ENCODE measurements around the gene SH3GLB2. TPM values are rescaled to one million over a fixed set of nuclear protein-coding genes. Genes with fewer than 3 reads are reported as not detected.

SH3GLB2 gene
- total RNA-seq, 1 donor from 2014 or later, result 113 TPM

DNA sequence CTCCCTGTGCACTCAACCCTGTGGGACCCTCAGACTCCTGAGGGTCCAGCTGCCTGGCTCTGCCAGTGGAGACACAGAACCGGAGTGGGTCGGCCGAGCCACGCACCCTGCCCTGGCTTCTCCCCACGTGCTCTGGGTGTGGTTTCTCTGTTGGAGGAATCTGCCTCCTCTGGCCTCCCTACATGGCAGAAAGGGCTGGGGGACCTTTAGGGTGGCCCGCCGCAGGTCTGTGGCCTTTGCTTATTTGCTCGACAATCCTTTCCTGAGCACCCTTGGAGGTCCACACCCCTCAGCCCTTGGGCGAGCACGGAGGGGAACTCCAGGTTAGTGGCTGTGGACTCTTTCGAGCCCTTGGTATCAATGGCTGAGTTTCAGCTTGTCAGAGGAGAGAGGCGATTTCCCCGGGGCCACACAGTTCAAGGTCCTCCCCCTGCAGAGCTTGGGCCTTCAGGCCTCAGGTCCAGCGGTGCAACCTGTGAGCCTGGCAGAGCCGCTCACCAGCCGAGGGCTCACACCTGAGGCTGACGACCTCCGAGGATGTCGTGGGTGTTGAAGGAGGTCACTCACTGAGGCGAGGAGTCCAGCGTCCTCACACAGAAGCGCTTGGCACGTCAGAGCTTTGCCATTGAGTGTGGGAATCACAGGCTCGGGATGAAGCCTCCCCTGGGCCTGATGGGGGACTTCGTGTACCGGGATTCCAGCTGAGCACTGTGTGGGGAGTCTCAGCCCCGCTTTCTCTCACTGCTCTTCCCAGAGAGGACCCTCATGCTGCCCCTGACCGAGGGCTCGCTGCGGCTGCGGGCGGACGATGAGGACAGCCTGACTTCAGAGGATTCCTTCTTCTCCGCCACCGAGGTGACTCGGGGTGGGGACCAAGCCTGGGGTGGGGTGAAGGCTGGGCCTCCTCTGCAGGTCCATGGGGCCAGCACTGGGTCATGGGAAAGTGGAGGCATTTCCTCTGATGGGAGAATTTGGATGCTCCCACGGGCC lies 32.0 kb upstream of the SH3GLB2 start:
- no peak for TF ChIP-seq CTCF (IDR thresholded peaks at IDR 0.05)
- no peaks in the 10 kb centered on the region for H3K27me3 Mint-ChIP-seq (ENCODE audit: unreplicated experiment)
- peaks cover 9% of the 10 kb centered on the region for H3K36me3 Mint-ChIP-seq (ENCODE audit: unreplicated experiment)
- H3K27ac Mint-ChIP-seq (ENCODE audit: unreplicated experiment), result no peak overlapping the region
- DNase-seq (ENCODE audit: extremely low spot score, unreplicated experiment), result no peak
- H3K4me1 Mint-ChIP-seq (ENCODE audit: unreplicated experiment), result no peaks in the 10 kb centered on the region
- no peaks in the 10 kb centered on the region for H3K9me3 Mint-ChIP-seq (ENCODE audit: unreplicated experiment)
- H3K4me3 Mint-ChIP-seq (ENCODE audit: unreplicated experiment), result no peak overlapping the region

- no peak for DNase-seq (ENCODE audit: extremely low spot score, unreplicated experiment)
- Mint-ChIP-seq H3K27ac (ENCODE audit: unreplicated experiment) (no peak overlapping the region), H3K4me1 (ENCODE audit: unreplicated experiment) (no peaks in the 10 kb centered on the region), H3K4me3 (ENCODE audit: unreplicated experiment) (no peak overlapping the region), H3K27me3 (ENCODE audit: unreplicated experiment) (no peaks in the 10 kb centered on the region), H3K9me3 (ENCODE audit: unreplicated experiment) (no peaks in the 10 kb centered on the region), H3K36me3 (ENCODE audit: unreplicated experiment) (peaks cover 12% of the 10 kb centered on the region)
- no peak for TF ChIP-seq CTCF (IDR thresholded peaks at IDR 0.05)
Observed at GRCh38 chr9:129058965-129059795, 31.0 kb upstream of the SH3GLB2 start.

GRCh38 chr9:129054163-129054851 lies 26.2 kb upstream of the SH3GLB2 start:
- H3K36me3 Mint-ChIP-seq (ENCODE audit: unreplicated experiment), result peaks cover 8% of the 10 kb centered on the region
- no peak overlapping the region for H3K27ac Mint-ChIP-seq (ENCODE audit: unreplicated experiment)
- no peak for DNase-seq (ENCODE audit: extremely low spot score, unreplicated experiment)
- no peaks in the 10 kb centered on the region for H3K9me3 Mint-ChIP-seq (ENCODE audit: unreplicated experiment)
- no peak for TF ChIP-seq CTCF (IDR thresholded peaks at IDR 0.05)
- no peaks in the 10 kb centered on the region for H3K4me1 Mint-ChIP-seq (ENCODE audit: unreplicated experiment)
- H3K27me3 Mint-ChIP-seq (ENCODE audit: unreplicated experiment), result no peaks in the 10 kb centered on the region
- no peak overlapping the region for H3K4me3 Mint-ChIP-seq (ENCODE audit: unreplicated experiment)

DNA sequence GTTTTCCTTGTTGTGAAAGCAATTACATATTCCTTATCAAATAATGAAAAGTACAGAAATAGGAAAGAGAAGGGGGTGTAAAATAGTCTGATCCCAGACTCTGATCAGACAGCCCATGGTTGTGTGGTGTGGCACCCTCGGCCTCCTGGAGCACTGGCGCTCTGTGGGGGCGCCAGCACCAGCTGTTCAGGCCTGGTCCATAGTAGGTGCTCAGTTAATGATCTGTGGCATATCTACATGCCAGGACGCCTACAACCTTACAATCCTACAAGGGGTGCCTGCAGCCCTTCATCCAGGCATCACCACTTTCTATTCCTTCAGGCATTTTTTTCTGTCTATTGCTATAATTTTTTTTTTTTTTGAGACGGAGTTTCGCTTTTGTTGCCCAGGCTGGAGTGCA lies 24.9 kb upstream of the SH3GLB2 start:
- DNase-seq (ENCODE audit: extremely low spot score, unreplicated experiment), result no peak

More for the DNA sequence above, 24.9 kb upstream of the SH3GLB2 start:
- TF ChIP-seq CTCF (IDR thresholded peaks at IDR 0.05), result no peak
- H3K27me3 Mint-ChIP-seq (ENCODE audit: unreplicated experiment), result no peaks in the 10 kb centered on the region
- H3K4me3 Mint-ChIP-seq (ENCODE audit: unreplicated experiment), result no peak overlapping the region
- H3K36me3 Mint-ChIP-seq (ENCODE audit: unreplicated experiment), result peaks cover 14% of the 10 kb centered on the region
- H3K27ac Mint-ChIP-seq (ENCODE audit: unreplicated experiment), result no peak overlapping the region
- H3K9me3 Mint-ChIP-seq (ENCODE audit: unreplicated experiment), result no peaks in the 10 kb centered on the region
- no peaks in the 10 kb centered on the region for H3K4me1 Mint-ChIP-seq (ENCODE audit: unreplicated experiment)

Measured in osteocyte (in vitro differentiated cells).